GM12878 (cell line): Measurements from ENCODE around the gene ANKRD33B. TPM values are rescaled to one million over a fixed set of nuclear protein-coding genes. Genes with fewer than 3 reads are reported as not detected.

Source experiments
- ATAC-seq: fragments of 200-7000 bp; cut with Tn5 transposase; 3 replicates; pipeline ENCODE4 v1.9.1; 2020; ENCODE audit warnings: mild to moderate bottlenecking, moderate library complexity
- BruUV-seq: library from RNA; stranded (reverse); fragments of 400-500 nt; replicated peaks from 2 replicates; lab custom pipeline; 2021; lab: Mats Ljungman, UMichigan
- CTCF ChIA-PET: fragments of 300-600 bp; sonication (Branson Sonifier 250); formaldehyde crosslinking; extraction: SDS; loops from one replicate; lab custom pipeline; 2021; ENCODE audit warnings: inconsistent platforms; lab: Yijun Ruan, JAX
- POLR2A ChIA-PET: fragments of 350-600 bp; formaldehyde crosslinking; extraction: SDS; loops from one replicate; lab custom pipeline; 2021; ENCODE audit warnings: inconsistent platforms; lab: Charles Lee
- RAD21 ChIA-PET: fragments of 300-600 bp; sonication (Branson Sonifier 250); formaldehyde crosslinking; loops from one replicate; lab custom pipeline; 2023; ENCODE audit warnings: antibody characterized with exemption; ENCODE audit not compliant: unreplicated experiment; lab: Charles Lee
- SMC1A ChIA-PET: fragments of 300-600 bp; sonication (Branson Sonifier 250); formaldehyde crosslinking; loops from one replicate; lab custom pipeline; 2023; ENCODE audit not compliant: unreplicated experiment, uncharacterized antibody; lab: Charles Lee
- DNase-seq: peaks from one replicate; pipeline ENCODE4 v3.0.0-alpha.2; 2011; ENCODE audit warnings: low read depth, low spot score
- FAIRE-seq: peaks from 3 replicates; lab custom pipeline; 2011; peaks lifted over from hg19 to GRCh38; lab: Jason Lieb, UNC
- H2AFZ ChIP-seq: 2 replicates; pipeline ENCODE4 v1.6.0; 2011; ENCODE audit warnings: low read depth, low read length, control low read depth; ENCODE audit not compliant: control insufficient read depth
- H3K27ac ChIP-seq: 2 replicates; pipeline ENCODE4 v1.5.1; 2011; ENCODE audit warnings: control low read depth; ENCODE audit not compliant: control insufficient read depth, insufficient read depth
- H3K27me3 ChIP-seq, 2 experiments: replicated peaks in 1 of 2; 2 replicates each; pipeline versions ENCODE4 v1.6.0 to v1.6.1; 2011; ENCODE audit warnings: low read length in 1 of 2; ENCODE audit not compliant: control insufficient read depth in 2 of 2, insufficient read depth in 2 of 2
- H3K36me3 ChIP-seq, 2 experiments: 2 replicates each; pipeline ENCODE4 v1.5.1; 2011; ENCODE audit warnings: low read length in 1 of 2; ENCODE audit not compliant: control insufficient read depth in 2 of 2, insufficient read depth in 2 of 2
- H3K4me1 ChIP-seq: 2 replicates; pipeline ENCODE4 v1.6.1; 2011; ENCODE audit warnings: mild to moderate bottlenecking, low read length, moderate library complexity, mixed read lengths; ENCODE audit not compliant: control insufficient read depth, insufficient read depth
- H3K4me2 ChIP-seq: 2 replicates; pipeline ENCODE4 v1.6.0; 2011; ENCODE audit warnings: control low read depth; ENCODE audit not compliant: control insufficient read depth, insufficient read depth
- H3K4me3 ChIP-seq: fragments of 200-600 bp; sonication (generic); 2 replicates; pipeline ENCODE4 v1.5.1; 2016
- H3K79me2 ChIP-seq: 2 replicates; pipeline ENCODE4 v1.6.0; 2011; ENCODE audit warnings: low read length; ENCODE audit not compliant: control insufficient read depth, insufficient read depth
- H3K9ac ChIP-seq: 2 replicates; pipeline ENCODE4 v1.8.0; 2011; ENCODE audit warnings: low read length, control low read depth, mixed read lengths; ENCODE audit not compliant: control insufficient read depth, insufficient read depth
- H3K9me3 ChIP-seq: replicated peaks from 3 replicates; pipeline ENCODE4 v1.5.1; 2011; ENCODE audit warnings: mild to moderate bottlenecking, low read length; ENCODE audit not compliant: control insufficient read depth, insufficient read depth
- H4K20me1 ChIP-seq: 2 replicates; pipeline ENCODE4 v1.6.0; 2011; ENCODE audit not compliant: control insufficient read depth, insufficient read depth
- E4F1 ChIP-seq: fragments of 450-650 bp; IDR thresholded peaks from 2 replicates; pipeline ENCODE4 v1.6.1; 2018; ENCODE audit warnings: borderline replicate concordance, mild to moderate bottlenecking; ENCODE audit not compliant: partially characterized antibody
- ELK1 ChIP-seq: IDR thresholded peaks from 2 replicates; pipeline ENCODE4 v1.6.1; 2012; ENCODE audit warnings: low read depth, low read length, improper control_type of control experiment
- GATAD2B ChIP-seq: fragments of 450-650 bp; conservative IDR thresholded peaks from 2 replicates; pipeline ENCODE4 v1.6.1; 2017; ENCODE audit warnings: low read depth, mild to moderate bottlenecking, moderate library complexity
- MTA3 ChIP-seq: IDR thresholded peaks from 2 replicates; pipeline ENCODE4 v1.6.1; 2012; ENCODE audit warnings: low read length, inconsistent platforms, borderline replicate concordance
- NR2F1 ChIP-seq: fragments of 450-650 bp; conservative IDR thresholded peaks from 2 replicates; pipeline ENCODE4 v1.6.1; 2017; ENCODE audit warnings: mild to moderate bottlenecking
- ZBTB4 ChIP-seq: fragments of 450-650 bp; formaldehyde crosslinking; IDR thresholded peaks from 2 replicates; pipeline ENCODE4 v1.4.0; 2022; ENCODE audit warnings: mild to moderate bottlenecking, moderate library complexity
- ZNF622 ChIP-seq: fragments of 450-650 bp; IDR thresholded peaks from 2 replicates; pipeline ENCODE4 v1.6.1; 2017; ENCODE audit warnings: mild to moderate bottlenecking, inconsistent platforms
- WGBS: methylation state at CpG from one replicate; pipeline ENCODE4 v1.1.6; 2016; ENCODE audit warnings: low lambda C conversion rate; ENCODE audit not compliant: insufficient replicate concordance, insufficient coverage; ENCODE audit errors: missing lambda C conversion rate; 5-methylcytosine and 5-hydroxymethylcytosine counted together
- in situ Hi-C: fragments of 300-500 bp; cut with MboI; formaldehyde crosslinking; loops from 9 replicates; pipeline ENCODE4 v1.14.3; 2018; ENCODE audit warnings: mixed read lengths
- intact Hi-C: fragments of 100-400 bp; cut with micrococcal nuclease; formaldehyde crosslinking; loops from one replicate; pipeline ENCODE4 v1.14.2; 2022; ENCODE audit not compliant: unreplicated experiment
- polyA plus RNA-seq, 11 experiments: library from polyadenylated mRNA; depleted of rRNA in 4 of 11; unstranded in 6 of 11; stranded (reverse) in 5 of 11; fragments of >200 nt; fragmentation: Nextera tagmentation in 4 of 11; fragmentation: Illumina TruSeq in 1 of 11; extraction: Ambion mirVana in 4 of 11; extraction: Trizol in 1 of 11; gene quantifications; 1 replicate in 1 of 11; 2 replicates in 10 of 11; pipeline versions ENCODE4 v1.2.1 to v1.2.3, GENCODE V29; 2011 to 2016; ENCODE audit warnings: inconsistent platforms in 2 of 11, missing spikeins in 2 of 11, low read depth in 1 of 11
- total RNA-seq, 4 experiments: library from RNA; depleted of rRNA in 3 of 4; stranded (reverse); fragments of >200 nt in 3 of 4; fragmentation: Illumina TruSeq in 1 of 4; extraction: Trizol in 1 of 4; gene quantifications; 2 replicates each; pipeline versions ENCODE4 v1.2.1 to v1.2.3, GENCODE V29; 2013 to 2021
- TF ChIP-seq, protein P1 (sequence below): IDR thresholded peaks from 2 replicates; pipeline ENCODE4 v1.6.1; 2011; ENCODE audit warnings: low read depth, low read length, improper control_type of control experiment, borderline replicate concordance

Gene ANKRD33B
- total and polyA plus RNA-seq, 10 of the 15 experiments (the other 5 are each of a cell fraction or from before 2014, with no cell fraction given), result 4.9 to 61.6 (median 15.6) TPM

DNA sequence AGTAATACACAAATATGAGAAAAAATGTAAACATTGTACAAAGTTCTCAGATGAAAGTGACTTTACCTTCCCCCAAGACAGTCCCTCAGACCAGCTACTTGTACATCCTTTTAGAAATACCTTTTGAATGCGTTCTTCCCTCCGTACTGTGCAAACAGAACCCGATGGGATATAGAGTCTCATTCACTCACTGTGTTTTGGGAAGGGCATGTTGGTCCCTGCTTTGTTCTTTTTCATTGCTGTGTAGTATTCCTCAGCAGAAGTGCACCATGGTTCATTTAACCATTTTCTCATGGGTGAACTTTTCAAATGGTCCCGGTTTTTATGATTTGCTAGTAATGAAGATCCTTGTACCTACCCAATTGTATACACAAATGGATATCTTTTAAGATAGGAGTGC lies 94.4 kb downstream of the ANKRD33B start (continued):
- no peak for TF ChIP-seq ZBTB4 (CRISPR knock-in tag)
- TF ChIP-seq, all 136 proteins: peak for 2

DNA sequence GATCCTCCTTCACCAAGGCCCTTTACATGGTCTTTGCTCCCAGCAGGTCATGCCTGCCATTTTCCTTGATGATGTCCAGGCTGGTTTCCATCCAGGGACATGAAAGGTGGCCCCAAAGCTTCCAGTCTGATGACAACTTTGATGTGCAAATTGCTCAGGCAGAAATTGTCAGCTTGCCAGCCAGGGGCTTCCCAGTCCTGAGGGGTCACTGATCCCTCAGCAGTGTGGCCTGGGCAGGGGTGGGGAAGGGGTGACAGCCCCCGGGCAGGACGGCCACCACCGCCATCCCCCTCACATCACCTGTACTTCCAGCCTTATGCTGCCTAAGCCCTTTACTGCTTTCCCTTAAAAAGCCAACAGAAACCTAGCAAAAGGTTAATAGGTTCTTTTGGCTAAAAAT lies 96.3 kb downstream of the ANKRD33B start:
- RAD21 ChIA-PET, result interaction anchor here (1.3 kb wide), 1 partner anchor 19 kb away, joined by 3 read pairs; no protein-coding TSS in a partner anchor
- BruUV-seq, result no TSS peak

More for the DNA sequence above, 96.3 kb downstream of the ANKRD33B start:
- no peak for FAIRE-seq
- POLR2A ChIA-PET, result no interaction called here
- Histone ChIP-seq H3K4me3 (no peak overlapping the region), H3K9me3 (0 out of 3 replicates have a peak, but pooled peaks cover 2% of the 10 kb centered on the region), H2AFZ (no peak overlapping the region), H3K27ac (no peak overlapping the region), H3K79me2 (no peaks in the 10 kb centered on the region), H3K4me2 (no peak overlapping the region), H3K27me3 (no peaks in the 10 kb centered on the region), H4K20me1 (no peaks in the 10 kb centered on the region), H3K9ac (no peak overlapping the region), H3K4me1 (no peaks in the 10 kb centered on the region; the same call in 1 of the 2 replicates), H3K36me3 (peaks cover 5 to 12% of the 10 kb centered on the region in 2 experiments; a peak in 3 of 4 replicates)
- SMC1A ChIA-PET, result interaction anchor here (0.9 kb wide), 1 partner anchor 31 kb away, joined by 3 read pairs; no protein-coding TSS in a partner anchor
- intact Hi-C loops (no loop called here), in situ Hi-C loops (no loop called here)
- CTCF ChIA-PET, result interaction anchor here (0.5 to 3.8 kb wide), 2 partner anchors 29 to 33 kb away, joined by 4 to 12 read pairs; no protein-coding TSS in a partner anchor
- ATAC-seq, result no peak
- no peak for DNase-seq
- TF ChIP-seq ZNF622 (no peak), NR2F1 (no peak), GATAD2B (no peak), MTA3 (peak; percentile 24; the same call in 1 of the 2 replicates), E4F1 (no peak), ELK1 (no peak)
- TF ChIP-seq, protein P1, sequence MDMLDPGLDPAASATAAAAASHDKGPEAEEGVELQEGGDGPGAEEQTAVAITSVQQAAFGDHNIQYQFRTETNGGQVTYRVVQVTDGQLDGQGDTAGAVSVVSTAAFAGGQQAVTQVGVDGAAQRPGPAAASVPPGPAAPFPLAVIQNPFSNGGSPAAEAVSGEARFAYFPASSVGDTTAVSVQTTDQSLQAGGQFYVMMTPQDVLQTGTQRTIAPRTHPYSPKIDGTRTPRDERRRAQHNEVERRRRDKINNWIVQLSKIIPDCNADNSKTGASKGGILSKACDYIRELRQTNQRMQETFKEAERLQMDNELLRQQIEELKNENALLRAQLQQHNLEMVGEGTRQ, result no peak
- WGBS, result 100% methylated on average over 3 of the region's 3 CpGs
